HEK293 (cell line): ENCODE data around the gene SUFU.

ENCODE experiments used
- KLF9 ChIP-seq: fragments of 450-650 bp; formaldehyde crosslinking; IDR thresholded peaks from 2 replicates; pipeline ENCODE4 v1.5.1; 2016; ENCODE audit warnings: missing biosample characterization, missing genetic modification characterization, low read depth
- PATZ1 ChIP-seq: fragments of 450-650 bp; formaldehyde crosslinking; IDR thresholded peaks from 2 replicates; pipeline ENCODE4 v1.5.1; 2016; ENCODE audit warnings: missing biosample characterization, missing genetic modification characterization
- SP3 ChIP-seq: fragments of 450-650 bp; formaldehyde crosslinking; IDR thresholded peaks from 2 replicates; pipeline ENCODE4 v1.5.1; 2016; ENCODE audit warnings: missing biosample characterization, missing genetic modification characterization
- ZEB2 ChIP-seq: fragments of 450-650 bp; formaldehyde crosslinking; IDR thresholded peaks from 2 replicates; pipeline ENCODE4 v1.5.1; 2016; ENCODE audit warnings: missing biosample characterization, missing genetic modification characterization
- ZNF114 ChIP-seq: fragments of 450-650 bp; formaldehyde crosslinking; IDR thresholded peaks from 2 replicates; pipeline ENCODE4 v1.5.0; 2017; ENCODE audit warnings: missing biosample characterization, missing genetic modification characterization
- ZNF280D ChIP-seq: fragments of 450-650 bp; formaldehyde crosslinking; IDR thresholded peaks from 2 replicates; pipeline ENCODE4 v1.5.1; 2016; ENCODE audit warnings: missing biosample characterization, missing genetic modification characterization
- ZXDB ChIP-seq: fragments of 450-650 bp; formaldehyde crosslinking; IDR thresholded peaks from 2 replicates; pipeline ENCODE4 v1.5.1; 2016; ENCODE audit warnings: missing biosample characterization, missing genetic modification characterization
- TF ChIP-seq, protein P1 (sequence below): fragments of 450-650 bp; formaldehyde crosslinking; IDR thresholded peaks from 2 replicates; pipeline ENCODE4 v1.5.1; 2016; ENCODE audit warnings: missing biosample characterization, missing genetic modification characterization
- TF ChIP-seq, protein P2 (sequence below): fragments of 450-650 bp; formaldehyde crosslinking; conservative IDR thresholded peaks from 2 replicates; pipeline ENCODE4 v1.5.1; 2016; ENCODE audit warnings: low read depth, missing biosample characterization, missing genetic modification characterization
- TF ChIP-seq, protein P3 (sequence below): fragments of 450-650 bp; formaldehyde crosslinking; optimal IDR thresholded peaks from 2 replicates; pipeline ENCODE3; 2016; ENCODE audit warnings: missing biosample characterization, mild to moderate bottlenecking, missing genetic modification characterization

Gene SUFU

GRCh38 chr10:102642736-102643335, 139.1 kb downstream of the SUFU start (continued):
- TF ChIP-seq, protein P1, sequence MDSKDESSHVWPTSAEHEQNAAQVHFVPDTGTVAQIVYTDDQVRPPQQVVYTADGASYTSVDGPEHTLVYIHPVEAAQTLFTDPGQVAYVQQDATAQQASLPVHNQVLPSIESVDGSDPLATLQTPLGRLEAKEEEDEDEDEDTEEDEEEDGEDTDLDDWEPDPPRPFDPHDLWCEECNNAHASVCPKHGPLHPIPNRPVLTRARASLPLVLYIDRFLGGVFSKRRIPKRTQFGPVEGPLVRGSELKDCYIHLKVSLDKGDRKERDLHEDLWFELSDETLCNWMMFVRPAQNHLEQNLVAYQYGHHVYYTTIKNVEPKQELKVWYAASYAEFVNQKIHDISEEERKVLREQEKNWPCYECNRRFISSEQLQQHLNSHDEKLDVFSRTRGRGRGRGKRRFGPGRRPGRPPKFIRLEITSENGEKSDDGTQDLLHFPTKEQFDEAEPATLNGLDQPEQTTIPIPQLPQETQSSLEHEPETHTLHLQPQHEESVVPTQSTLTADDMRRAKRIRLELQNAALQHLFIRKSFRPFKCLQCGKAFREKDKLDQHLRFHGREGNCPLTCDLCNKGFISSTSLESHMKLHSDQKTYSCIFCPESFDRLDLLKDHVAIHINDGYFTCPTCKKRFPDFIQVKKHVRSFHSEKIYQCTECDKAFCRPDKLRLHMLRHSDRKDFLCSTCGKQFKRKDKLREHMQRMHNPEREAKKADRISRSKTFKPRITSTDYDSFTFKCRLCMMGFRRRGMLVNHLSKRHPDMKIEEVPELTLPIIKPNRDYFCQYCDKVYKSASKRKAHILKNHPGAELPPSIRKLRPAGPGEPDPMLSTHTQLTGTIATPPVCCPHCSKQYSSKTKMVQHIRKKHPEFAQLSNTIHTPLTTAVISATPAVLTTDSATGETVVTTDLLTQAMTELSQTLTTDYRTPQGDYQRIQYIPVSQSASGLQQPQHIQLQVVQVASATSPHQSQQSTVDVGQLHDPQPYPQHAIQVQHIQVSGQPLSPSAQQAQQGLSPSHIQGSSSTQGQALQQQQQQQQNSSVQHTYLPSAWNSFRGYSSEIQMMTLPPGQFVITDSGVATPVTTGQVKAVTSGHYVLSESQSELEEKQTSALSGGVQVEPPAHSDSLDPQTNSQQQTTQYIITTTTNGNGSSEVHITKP (tag by site-specific recombination) = peak; percentile 38
- TF ChIP-seq, protein P2, sequence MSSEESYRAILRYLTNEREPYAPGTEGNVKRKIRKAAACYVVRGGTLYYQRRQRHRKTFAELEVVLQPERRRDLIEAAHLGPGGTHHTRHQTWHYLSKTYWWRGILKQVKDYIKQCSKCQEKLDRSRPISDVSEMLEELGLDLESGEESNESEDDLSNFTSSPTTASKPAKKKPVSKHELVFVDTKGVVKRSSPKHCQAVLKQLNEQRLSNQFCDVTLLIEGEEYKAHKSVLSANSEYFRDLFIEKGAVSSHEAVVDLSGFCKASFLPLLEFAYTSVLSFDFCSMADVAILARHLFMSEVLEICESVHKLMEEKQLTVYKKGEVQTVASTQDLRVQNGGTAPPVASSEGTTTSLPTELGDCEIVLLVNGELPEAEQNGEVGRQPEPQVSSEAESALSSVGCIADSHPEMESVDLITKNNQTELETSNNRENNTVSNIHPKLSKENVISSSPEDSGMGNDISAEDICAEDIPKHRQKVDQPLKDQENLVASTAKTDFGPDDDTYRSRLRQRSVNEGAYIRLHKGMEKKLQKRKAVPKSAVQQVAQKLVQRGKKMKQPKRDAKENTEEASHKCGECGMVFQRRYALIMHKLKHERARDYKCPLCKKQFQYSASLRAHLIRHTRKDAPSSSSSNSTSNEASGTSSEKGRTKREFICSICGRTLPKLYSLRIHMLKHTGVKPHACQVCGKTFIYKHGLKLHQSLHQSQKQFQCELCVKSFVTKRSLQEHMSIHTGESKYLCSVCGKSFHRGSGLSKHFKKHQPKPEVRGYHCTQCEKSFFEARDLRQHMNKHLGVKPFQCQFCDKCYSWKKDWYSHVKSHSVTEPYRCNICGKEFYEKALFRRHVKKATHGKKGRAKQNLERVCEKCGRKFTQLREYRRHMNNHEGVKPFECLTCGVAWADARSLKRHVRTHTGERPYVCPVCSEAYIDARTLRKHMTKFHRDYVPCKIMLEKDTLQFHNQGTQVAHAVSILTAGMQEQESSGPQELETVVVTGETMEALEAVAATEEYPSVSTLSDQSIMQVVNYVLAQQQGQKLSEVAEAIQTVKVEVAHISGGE (tag by site-specific recombination) = 0 out of 2 replicates have a peak, but pooled peaks have one; percentile 13
- TF ChIP-seq ZNF114 (no peak), PATZ1 (tag by site-specific recombination) (peak; percentile 73), KLF9 (tag by site-specific recombination) (peak; percentile 18; the same call in 1 of the 2 replicates), ZXDB (tag by site-specific recombination) (peak; percentile 22; the same call in 1 of the 2 replicates), SP3 (tag by site-specific recombination) (peak; percentile 25), ZEB2 (tag by site-specific recombination) (peak; percentile 33), ZNF280D (tag by site-specific recombination) (no peak)
- TF ChIP-seq, protein P3, sequence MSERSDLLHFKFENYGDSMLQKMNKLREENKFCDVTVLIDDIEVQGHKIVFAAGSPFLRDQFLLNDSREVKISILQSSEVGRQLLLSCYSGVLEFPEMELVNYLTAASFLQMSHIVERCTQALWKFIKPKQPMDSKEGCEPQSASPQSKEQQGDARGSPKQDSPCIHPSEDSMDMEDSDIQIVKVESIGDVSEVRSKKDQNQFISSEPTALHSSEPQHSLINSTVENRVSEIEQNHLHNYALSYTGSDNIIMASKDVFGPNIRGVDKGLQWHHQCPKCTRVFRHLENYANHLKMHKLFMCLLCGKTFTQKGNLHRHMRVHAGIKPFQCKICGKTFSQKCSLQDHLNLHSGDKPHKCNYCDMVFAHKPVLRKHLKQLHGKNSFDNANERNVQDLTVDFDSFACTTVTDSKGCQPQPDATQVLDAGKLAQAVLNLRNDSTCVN = peak; percentile 57
